ENCODE data around the gene CNN2.

DNA sequence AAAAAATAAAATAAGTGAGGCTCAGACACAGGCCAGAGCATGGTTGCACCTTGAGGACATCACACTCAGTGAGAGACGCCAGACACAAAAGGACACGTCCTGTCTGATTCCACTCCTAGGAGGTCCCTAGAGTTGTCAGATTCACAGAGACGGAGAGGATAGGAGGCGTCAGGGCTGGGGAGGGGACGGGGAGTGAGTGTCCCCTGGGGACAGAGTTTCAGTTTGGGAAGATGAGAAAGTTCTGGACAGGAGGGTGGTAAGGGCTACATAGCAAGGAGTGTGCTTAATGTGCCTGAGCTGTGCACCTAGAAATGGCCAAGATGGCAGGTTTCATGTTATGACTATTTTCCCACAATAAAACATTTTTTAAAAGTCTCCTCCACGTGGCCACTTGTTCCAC is 28.3 kb upstream of the CNN2 start:
- TF ChIP-seq POLR2A (IDR thresholded peaks at IDR 0.05; ENCODE audit: low read length) = no peak
- TF ChIP-seq GATA1 (IDR thresholded peaks at IDR 0.05; ENCODE audit: low read depth, low read length) = no peak
